K562 (cell line): ENCODE measurements around the gene LCN15. TPM values are rescaled to one million over a fixed set of nuclear protein-coding genes. Genes with fewer than 3 reads are reported as not detected.

ENCODE experiments used
- BCL6 ChIP-seq: fragments of 250-450 bp; sonication (Bioruptor Pico); IDR thresholded peaks from 2 replicates; pipeline ENCODE4 v1.4.0; 2020
- CREB3L1 ChIP-seq: fragments of 450-650 bp; IDR thresholded peaks from 2 replicates; pipeline ENCODE4 v1.6.1; 2014; ENCODE audit warnings: low read depth, mild to moderate bottlenecking, moderate library complexity, borderline replicate concordance
- EWSR1 ChIP-seq: fragments of 450-650 bp; IDR thresholded peaks from 2 replicates; pipeline ENCODE4 v1.6.1; 2018; ENCODE audit warnings: borderline replicate concordance, mild to moderate bottlenecking, low read depth, moderate library complexity; ENCODE audit not compliant: partially characterized antibody
- FOXJ3 ChIP-seq: sonication (generic); formaldehyde crosslinking; IDR thresholded peaks from 2 replicates; pipeline ENCODE4 v1.4.0; 2020; ENCODE audit warnings: mild to moderate bottlenecking, missing genetic modification reagents
- GTF2E2 ChIP-seq: fragments of 200-800 bp; sonication (Bioruptor generic); IDR thresholded peaks from 2 replicates; pipeline ENCODE4 v1.6.1; 2016; ENCODE audit warnings: missing genetic modification characterization, missing compliant biosample characterization
- HMGN3 ChIP-seq: IDR thresholded peaks from 2 replicates; pipeline ENCODE4 v1.6.1; 2011; ENCODE audit warnings: borderline replicate concordance, low read depth, mild to moderate bottlenecking, mixed read lengths, low read length; ENCODE audit not compliant: insufficient read length; ENCODE audit errors: extremely low read depth
- MBD2 ChIP-seq: sonication (generic); IDR thresholded peaks from 2 replicates; pipeline ENCODE4 v1.6.1; 2016; ENCODE audit warnings: low read depth, borderline replicate concordance
- MGA ChIP-seq: fragments of 450-650 bp; IDR thresholded peaks from 2 replicates; pipeline ENCODE4 v1.6.1; 2016; ENCODE audit warnings: mild to moderate bottlenecking, moderate library complexity
- NCOA6 ChIP-seq: fragments of 450-650 bp; IDR thresholded peaks from 2 replicates; pipeline ENCODE4 v1.6.1; 2017; ENCODE audit warnings: mild to moderate bottlenecking
- OTX1 ChIP-seq: fragments of 450-650 bp; formaldehyde crosslinking; IDR thresholded peaks from 2 replicates; pipeline ENCODE4 v1.4.0; 2022; ENCODE audit warnings: mild to moderate bottlenecking
- SMAD3 ChIP-seq: fragments of 450-650 bp; formaldehyde crosslinking; conservative IDR thresholded peaks from 2 replicates; pipeline ENCODE4 v1.4.0; 2020; ENCODE audit warnings: mild to moderate bottlenecking
- SMARCA4 ChIP-seq: fragments of 450-650 bp; IDR thresholded peaks from 2 replicates; pipeline ENCODE4 v1.6.1; 2016
- TEAD1 ChIP-seq, 2 experiments: fragments of 450-650 bp in 1 of 2; sonication (generic) in 1 of 2; formaldehyde crosslinking; IDR thresholded peaks; 2 replicates each; pipeline versions ENCODE4 v1.4.0 to v1.8.0; 2020 to 2022; ENCODE audit warnings: mild to moderate bottlenecking in 2 of 2, missing genetic modification reagents in 1 of 2
- TRIM28 ChIP-seq: fragments of 450-650 bp; IDR thresholded peaks from 2 replicates; pipeline ENCODE4 v1.6.1; 2017
- ZBTB7A ChIP-seq: IDR thresholded peaks from 2 replicates; pipeline ENCODE4 v1.6.1; 2011; ENCODE audit warnings: low read depth, mild to moderate bottlenecking, low read length, moderate library complexity, borderline replicate concordance; ENCODE audit not compliant: control insufficient read depth
- ZNF146 ChIP-seq: IDR thresholded peaks from one replicate; pipeline ENCODE4 v1.6.1; 2018; ENCODE audit warnings: missing compliant biosample characterization; ENCODE audit not compliant: unreplicated experiment
- ZNF174 ChIP-seq: fragments of 250-450 bp; sonication (Bioruptor Pico); IDR thresholded peaks from 2 replicates; pipeline ENCODE4 v1.4.0; 2020; ENCODE audit warnings: mild to moderate bottlenecking
- polyA plus RNA-seq, 8 experiments: library from polyadenylated mRNA; depleted of rRNA in 4 of 8; stranded (reverse) in 5 of 8; unstranded in 3 of 8; fragments of >200 nt; fragmentation: Nextera tagmentation in 2 of 8; fragmentation: Illumina TruSeq in 1 of 8; extraction: Ambion mirVana in 2 of 8; extraction: Trizol in 1 of 8; gene quantifications; 2 replicates each; pipeline versions ENCODE4 v1.2.1 to v1.2.3, GENCODE V29; 2011 to 2014; ENCODE audit warnings: inconsistent platforms in 1 of 8, missing spikeins in 1 of 8
- total RNA-seq, 7 experiments: library from RNA; depleted of rRNA in 6 of 7; stranded (reverse); fragments of >200 nt in 6 of 7; fragmentation: Illumina TruSeq in 2 of 7; extraction: Trizol in 2 of 7; gene quantifications; 2 replicates each; pipeline versions ENCODE4 v1.2.1 to v1.2.3, GENCODE V29; 2011 to 2021; ENCODE audit warnings: low replicate concordance in 1 of 7

Gene LCN15
- total and polyA plus RNA-seq, 9 of the 15 experiments (the other 6 are each of a cell fraction or from before 2014, with no cell fraction given), result 0.66 TPM; not detected in 8

DNA sequence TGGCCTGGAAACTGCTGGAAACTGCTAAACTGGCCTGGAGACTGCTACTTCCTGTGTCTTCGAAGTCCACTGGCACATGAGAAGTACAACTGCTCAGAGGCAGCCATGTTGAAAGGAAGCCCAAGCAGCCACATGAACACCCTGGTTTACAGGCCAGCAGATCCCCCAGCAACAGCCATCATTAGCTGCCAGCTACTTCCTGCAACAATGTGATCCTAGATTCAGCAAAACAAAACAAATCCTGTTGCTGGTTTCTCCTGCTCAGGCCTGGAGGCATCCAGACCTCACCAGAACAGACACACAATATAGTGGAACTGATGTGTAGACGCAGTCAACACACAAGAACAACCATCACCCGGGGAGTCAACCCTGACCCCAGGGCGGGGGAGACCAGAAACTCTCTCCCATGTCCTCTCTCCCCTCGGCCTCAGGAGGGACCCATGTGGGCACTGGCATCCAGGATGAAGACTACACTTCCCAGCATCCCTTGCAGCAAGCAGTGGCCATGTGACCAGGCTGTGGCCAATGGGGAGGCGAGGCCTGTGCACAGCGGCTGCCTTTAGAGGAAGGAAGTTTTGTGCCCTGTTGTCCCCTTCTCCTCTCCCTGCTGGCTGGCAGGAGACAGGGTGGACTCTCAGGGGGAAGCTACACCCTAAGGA is 9.2 kb upstream of the LCN15 start (continued):
- TF ChIP-seq MGA (peak; percentile 2; the same call in 1 of the 2 replicates), HMGN3 (no peak), MBD2 (peak; percentile 44; the same call in 1 of the 2 replicates), BCL6 (CRISPR knock-in tag) (no peak), GTF2E2 (tag) (no peak), ZNF146 (CRISPR knock-in tag) (no peak), TEAD1 (CRISPR knock-in tag; IDR thresholded peaks at IDR 0.05) (no peak), ZBTB7A (no peak), ZNF174 (no peak), SMAD3 (no peak), NCOA6 (no peak), EWSR1 (no peak), TRIM28 (peak; percentile 88), SMARCA4 (no peak), OTX1 (CRISPR knock-in tag) (no peak), CREB3L1 (no peak), FOXJ3 (no peak)
